GOT3 (cell line): ENCODE data around the gene MYO18B.

Source experiments
- DNase-seq: peaks from one replicate; lab custom pipeline; 2025; ENCODE audit warnings: mixed read lengths; lab: John Stamatoyannopoulos, UW

Gene MYO18B

GRCh38 chr22:25823276-25823675 is 81.3 kb downstream of the MYO18B start:
- DNase-seq = no peak

GRCh38 chr22:25824828-25825423 is 82.9 kb downstream of the MYO18B start:
- DNase-seq = no peak

GRCh38 chr22:25827415-25827814 is 85.4 kb downstream of the MYO18B start:
- DNase-seq = no peak

- no peak for DNase-seq
Measured at GRCh38 chr22:25828422-25828821, 86.4 kb downstream of the MYO18B start.

- no peak for DNase-seq
Measured at GRCh38 chr22:25829237-25829636, 87.2 kb downstream of the MYO18B start.

- DNase-seq = no peak
Measured at GRCh38 chr22:25829808-25830777, 88.1 kb downstream of the MYO18B start.

- DNase-seq = no peak
Measured at GRCh38 chr22:25833091-25833490, 91.1 kb downstream of the MYO18B start.

- no peak for DNase-seq
Measured at GRCh38 chr22:25833676-25834075, 91.7 kb downstream of the MYO18B start.

- DNase-seq = no peak
Measured at GRCh38 chr22:25834490-25834889, 92.5 kb downstream of the MYO18B start.

GRCh38 chr22:25835348-25835747 is 93.4 kb downstream of the MYO18B start:
- no peak for DNase-seq

GRCh38 chr22:25837288-25837900 is 95.4 kb downstream of the MYO18B start:
- DNase-seq = no peak

GRCh38 chr22:25838960-25839741 is 97.2 kb downstream of the MYO18B start:
- no peak for DNase-seq

GRCh38 chr22:25839755-25840154 is 97.8 kb downstream of the MYO18B start:
- no peak for DNase-seq

GRCh38 chr22:25840167-25840566 is 98.2 kb downstream of the MYO18B start:
- no peak for DNase-seq

- no peak for DNase-seq
Measured at GRCh38 chr22:25840891-25841290, 98.9 kb downstream of the MYO18B start.

GRCh38 chr22:25841775-25842174 is 99.8 kb downstream of the MYO18B start:
- no peak for DNase-seq

- no peak for DNase-seq
Measured at GRCh38 chr22:25843660-25844405, 101.8 kb downstream of the MYO18B start.

- DNase-seq = no peak
Measured at GRCh38 chr22:25844601-25845000, 102.6 kb downstream of the MYO18B start.

- DNase-seq = no peak
Measured at GRCh38 chr22:25845985-25846745, 104.2 kb downstream of the MYO18B start.

GRCh38 chr22:25847451-25847850 is 105.5 kb downstream of the MYO18B start:
- no peak for DNase-seq

GRCh38 chr22:25848954-25849353 is 107.0 kb downstream of the MYO18B start:
- DNase-seq = no peak
